ENCODE results near the gene GRAP2. TPM values are rescaled to one million over a fixed set of nuclear protein-coding genes. Genes with fewer than 3 reads are reported as not detected.

GRAP2 gene
- total and polyA plus RNA-seq, 9 of the 15 experiments (the other 6 are each of a cell fraction or from before 2014, with no cell fraction given) = 4.8 to 88.7 (median 60.4) TPM

DNA sequence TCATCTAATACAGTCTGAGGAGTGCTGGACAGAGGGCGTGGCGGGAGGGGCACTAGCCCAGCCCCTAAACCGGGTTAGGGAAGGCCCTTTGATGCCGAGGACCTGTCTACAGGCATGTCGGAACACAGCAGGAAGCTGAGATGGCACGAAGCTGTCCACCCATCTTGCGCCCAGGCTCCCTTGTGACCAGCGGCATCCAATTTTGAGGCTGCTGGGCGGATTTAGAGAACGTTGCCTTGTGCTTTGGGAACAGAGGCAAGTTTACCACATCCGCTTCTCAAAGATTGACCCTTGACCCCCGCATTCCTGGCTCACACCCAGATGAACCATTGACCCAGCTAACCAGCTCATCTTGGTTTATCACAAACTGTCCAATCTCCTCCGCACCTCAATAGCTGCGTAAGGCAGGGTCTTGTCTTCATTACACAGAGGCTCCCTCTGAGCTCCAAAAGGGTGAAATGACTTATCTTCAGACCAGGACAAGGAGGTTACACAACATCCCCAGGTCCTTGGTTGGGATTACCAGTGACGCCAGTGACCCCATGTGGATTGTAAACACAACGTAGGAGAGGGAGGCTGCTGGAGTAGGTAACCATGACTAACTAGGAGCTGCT is 98.4 kb downstream of the GRAP2 start (continued):
- TF ChIP-seq, protein P1, sequence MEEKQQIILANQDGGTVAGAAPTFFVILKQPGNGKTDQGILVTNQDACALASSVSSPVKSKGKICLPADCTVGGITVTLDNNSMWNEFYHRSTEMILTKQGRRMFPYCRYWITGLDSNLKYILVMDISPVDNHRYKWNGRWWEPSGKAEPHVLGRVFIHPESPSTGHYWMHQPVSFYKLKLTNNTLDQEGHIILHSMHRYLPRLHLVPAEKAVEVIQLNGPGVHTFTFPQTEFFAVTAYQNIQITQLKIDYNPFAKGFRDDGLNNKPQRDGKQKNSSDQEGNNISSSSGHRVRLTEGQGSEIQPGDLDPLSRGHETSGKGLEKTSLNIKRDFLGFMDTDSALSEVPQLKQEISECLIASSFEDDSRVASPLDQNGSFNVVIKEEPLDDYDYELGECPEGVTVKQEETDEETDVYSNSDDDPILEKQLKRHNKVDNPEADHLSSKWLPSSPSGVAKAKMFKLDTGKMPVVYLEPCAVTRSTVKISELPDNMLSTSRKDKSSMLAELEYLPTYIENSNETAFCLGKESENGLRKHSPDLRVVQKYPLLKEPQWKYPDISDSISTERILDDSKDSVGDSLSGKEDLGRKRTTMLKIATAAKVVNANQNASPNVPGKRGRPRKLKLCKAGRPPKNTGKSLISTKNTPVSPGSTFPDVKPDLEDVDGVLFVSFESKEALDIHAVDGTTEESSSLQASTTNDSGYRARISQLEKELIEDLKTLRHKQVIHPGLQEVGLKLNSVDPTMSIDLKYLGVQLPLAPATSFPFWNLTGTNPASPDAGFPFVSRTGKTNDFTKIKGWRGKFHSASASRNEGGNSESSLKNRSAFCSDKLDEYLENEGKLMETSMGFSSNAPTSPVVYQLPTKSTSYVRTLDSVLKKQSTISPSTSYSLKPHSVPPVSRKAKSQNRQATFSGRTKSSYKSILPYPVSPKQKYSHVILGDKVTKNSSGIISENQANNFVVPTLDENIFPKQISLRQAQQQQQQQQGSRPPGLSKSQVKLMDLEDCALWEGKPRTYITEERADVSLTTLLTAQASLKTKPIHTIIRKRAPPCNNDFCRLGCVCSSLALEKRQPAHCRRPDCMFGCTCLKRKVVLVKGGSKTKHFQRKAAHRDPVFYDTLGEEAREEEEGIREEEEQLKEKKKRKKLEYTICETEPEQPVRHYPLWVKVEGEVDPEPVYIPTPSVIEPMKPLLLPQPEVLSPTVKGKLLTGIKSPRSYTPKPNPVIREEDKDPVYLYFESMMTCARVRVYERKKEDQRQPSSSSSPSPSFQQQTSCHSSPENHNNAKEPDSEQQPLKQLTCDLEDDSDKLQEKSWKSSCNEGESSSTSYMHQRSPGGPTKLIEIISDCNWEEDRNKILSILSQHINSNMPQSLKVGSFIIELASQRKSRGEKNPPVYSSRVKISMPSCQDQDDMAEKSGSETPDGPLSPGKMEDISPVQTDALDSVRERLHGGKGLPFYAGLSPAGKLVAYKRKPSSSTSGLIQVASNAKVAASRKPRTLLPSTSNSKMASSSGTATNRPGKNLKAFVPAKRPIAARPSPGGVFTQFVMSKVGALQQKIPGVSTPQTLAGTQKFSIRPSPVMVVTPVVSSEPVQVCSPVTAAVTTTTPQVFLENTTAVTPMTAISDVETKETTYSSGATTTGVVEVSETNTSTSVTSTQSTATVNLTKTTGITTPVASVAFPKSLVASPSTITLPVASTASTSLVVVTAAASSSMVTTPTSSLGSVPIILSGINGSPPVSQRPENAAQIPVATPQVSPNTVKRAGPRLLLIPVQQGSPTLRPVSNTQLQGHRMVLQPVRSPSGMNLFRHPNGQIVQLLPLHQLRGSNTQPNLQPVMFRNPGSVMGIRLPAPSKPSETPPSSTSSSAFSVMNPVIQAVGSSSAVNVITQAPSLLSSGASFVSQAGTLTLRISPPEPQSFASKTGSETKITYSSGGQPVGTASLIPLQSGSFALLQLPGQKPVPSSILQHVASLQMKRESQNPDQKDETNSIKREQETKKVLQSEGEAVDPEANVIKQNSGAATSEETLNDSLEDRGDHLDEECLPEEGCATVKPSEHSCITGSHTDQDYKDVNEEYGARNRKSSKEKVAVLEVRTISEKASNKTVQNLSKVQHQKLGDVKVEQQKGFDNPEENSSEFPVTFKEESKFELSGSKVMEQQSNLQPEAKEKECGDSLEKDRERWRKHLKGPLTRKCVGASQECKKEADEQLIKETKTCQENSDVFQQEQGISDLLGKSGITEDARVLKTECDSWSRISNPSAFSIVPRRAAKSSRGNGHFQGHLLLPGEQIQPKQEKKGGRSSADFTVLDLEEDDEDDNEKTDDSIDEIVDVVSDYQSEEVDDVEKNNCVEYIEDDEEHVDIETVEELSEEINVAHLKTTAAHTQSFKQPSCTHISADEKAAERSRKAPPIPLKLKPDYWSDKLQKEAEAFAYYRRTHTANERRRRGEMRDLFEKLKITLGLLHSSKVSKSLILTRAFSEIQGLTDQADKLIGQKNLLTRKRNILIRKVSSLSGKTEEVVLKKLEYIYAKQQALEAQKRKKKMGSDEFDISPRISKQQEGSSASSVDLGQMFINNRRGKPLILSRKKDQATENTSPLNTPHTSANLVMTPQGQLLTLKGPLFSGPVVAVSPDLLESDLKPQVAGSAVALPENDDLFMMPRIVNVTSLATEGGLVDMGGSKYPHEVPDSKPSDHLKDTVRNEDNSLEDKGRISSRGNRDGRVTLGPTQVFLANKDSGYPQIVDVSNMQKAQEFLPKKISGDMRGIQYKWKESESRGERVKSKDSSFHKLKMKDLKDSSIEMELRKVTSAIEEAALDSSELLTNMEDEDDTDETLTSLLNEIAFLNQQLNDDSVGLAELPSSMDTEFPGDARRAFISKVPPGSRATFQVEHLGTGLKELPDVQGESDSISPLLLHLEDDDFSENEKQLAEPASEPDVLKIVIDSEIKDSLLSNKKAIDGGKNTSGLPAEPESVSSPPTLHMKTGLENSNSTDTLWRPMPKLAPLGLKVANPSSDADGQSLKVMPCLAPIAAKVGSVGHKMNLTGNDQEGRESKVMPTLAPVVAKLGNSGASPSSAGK (IDR thresholded peaks at IDR 0.05) = no peak
- TF ChIP-seq, protein P2, sequence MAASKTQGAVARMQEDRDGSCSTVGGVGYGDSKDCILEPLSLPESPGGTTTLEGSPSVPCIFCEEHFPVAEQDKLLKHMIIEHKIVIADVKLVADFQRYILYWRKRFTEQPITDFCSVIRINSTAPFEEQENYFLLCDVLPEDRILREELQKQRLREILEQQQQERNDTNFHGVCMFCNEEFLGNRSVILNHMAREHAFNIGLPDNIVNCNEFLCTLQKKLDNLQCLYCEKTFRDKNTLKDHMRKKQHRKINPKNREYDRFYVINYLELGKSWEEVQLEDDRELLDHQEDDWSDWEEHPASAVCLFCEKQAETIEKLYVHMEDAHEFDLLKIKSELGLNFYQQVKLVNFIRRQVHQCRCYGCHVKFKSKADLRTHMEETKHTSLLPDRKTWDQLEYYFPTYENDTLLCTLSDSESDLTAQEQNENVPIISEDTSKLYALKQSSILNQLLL (CRISPR knock-in tag; IDR thresholded peaks at IDR 0.05; ENCODE audit: borderline replicate concordance) = no peak
- TF ChIP-seq TOE1 (IDR thresholded peaks at IDR 0.05; ENCODE audit: borderline replicate concordance) (no peak), TOE1 (CRISPR knock-in tag; IDR thresholded peaks at IDR 0.05; ENCODE audit: borderline replicate concordance, low read depth) (no peak), CBX2 (IDR thresholded peaks at IDR 0.05; ENCODE audit: insufficient read depth, low read length, poor library complexity, severe bottlenecking) (no peak), CLOCK (CRISPR knock-in tag; IDR thresholded peaks at IDR 0.05; ENCODE audit: borderline replicate concordance) (no peak), HNRNPL (IDR thresholded peaks at IDR 0.05; ENCODE audit: low read depth, low read length) (no peak), E2F5 (CRISPR knock-in tag; IDR thresholded peaks at IDR 0.05) (no peak), PHF20 (IDR thresholded peaks at IDR 0.05; ENCODE audit: partially characterized antibody) (no peak)

Data from K562 (cell line).